ACHN (cell line): ENCODE results near the gene SLC28A1.
"Not testable (repeated sequence)": the region's sequence is repeated elsewhere in the genome, so short reads cannot be mapped to it uniquely, and the experiment has no call there.

ENCODE experiments used
- DNase-seq: peaks from one replicate; pipeline ENCODE4 v3.0.0-alpha.2; 2015
- in situ Hi-C: cut with HindIII; loops from 2 replicates; pipeline ENCODE4 v1.10.0; 2017; ENCODE audit warnings: low sequenced_read_pairs, low pct_ligation_motif_present, low pct_unique_long_range_greater_than_20kb

The SLC28A1 gene

GRCh38 chr15:84924821-84925569 is 40.5 kb downstream of the SLC28A1 start:
- in situ Hi-C loops, DNase-seq: not testable (repeated sequence)

- in situ Hi-C loops = no loop called here
- no peak for DNase-seq
These were observed 41.4 kb downstream of the SLC28A1 start for GRCh38 chr15:84925906-84926305.

- in situ Hi-C loops = no loop called here
These were observed 42.2 kb downstream of the SLC28A1 start for GRCh38 chr15:84926491-84927230.

GRCh38 chr15:84928843-84929168 is 44.3 kb downstream of the SLC28A1 start:
- no peak for DNase-seq
- in situ Hi-C loops = no loop called here

More at GRCh38 chr15:84926491-84927230, 42.2 kb downstream of the SLC28A1 start:
- DNase-seq = no peak

GRCh38 chr15:84929795-84930603 is 45.5 kb downstream of the SLC28A1 start:
- in situ Hi-C loops = no loop called here
- no peak for DNase-seq

- no peak for DNase-seq
- in situ Hi-C loops = no loop called here
These were observed 50.7 kb downstream of the SLC28A1 start for GRCh38 chr15:84934942-84935729.

GRCh38 chr15:84937144-84937543 is 52.7 kb downstream of the SLC28A1 start:
- no peak for DNase-seq
- in situ Hi-C loops = no loop called here

- in situ Hi-C loops = no loop called here
- no peak for DNase-seq
These were observed 54.3 kb downstream of the SLC28A1 start for GRCh38 chr15:84938726-84939125.

- DNase-seq = no peak
- in situ Hi-C loops = no loop called here
These were observed 55.9 kb downstream of the SLC28A1 start for GRCh38 chr15:84940399-84940798.

GRCh38 chr15:84942456-84942855 is 58.0 kb downstream of the SLC28A1 start:
- DNase-seq = no peak
- in situ Hi-C loops = no loop called here

- in situ Hi-C loops = no loop called here
- DNase-seq = no peak
These were observed 59.8 kb downstream of the SLC28A1 start for GRCh38 chr15:84944311-84944710.

- in situ Hi-C loops = no loop called here
These were observed 60.4 kb downstream of the SLC28A1 start for GRCh38 chr15:84944861-84945260.

GRCh38 chr15:84946772-84947489 is 62.5 kb downstream of the SLC28A1 start:
- in situ Hi-C loops = no loop called here
- DNase-seq = no peak

More at GRCh38 chr15:84944861-84945260, 60.4 kb downstream of the SLC28A1 start:
- DNase-seq = no peak

- in situ Hi-C loops = no loop called here
- DNase-seq = no peak
These were observed 63.7 kb downstream of the SLC28A1 start for GRCh38 chr15:84947947-84948830.

GRCh38 chr15:84949043-84949442 is 64.6 kb downstream of the SLC28A1 start:
- in situ Hi-C loops = no loop called here
- DNase-seq = no peak

GRCh38 chr15:84949845-84950569 is 65.5 kb downstream of the SLC28A1 start:
- DNase-seq = no peak
- in situ Hi-C loops = no loop called here
